Astrocyte (in vitro differentiated cells and primary cell): ENCODE measurements around the gene ZBTB39. TPM values are rescaled to one million over a fixed set of nuclear protein-coding genes. Genes with fewer than 3 reads are reported as not detected.

Experiments used
- DNase-seq: peaks from one replicate; pipeline ENCODE4 v3.0.0-alpha.2; 2010; ENCODE audit warnings: low read depth
- FAIRE-seq: peaks from 2 replicates; lab custom pipeline; 2011; peaks lifted over from hg19 to GRCh38; lab: Jason Lieb, UNC
- H2AFZ ChIP-seq: 2 replicates; pipeline ENCODE4 v1.6.0; 2012; ENCODE audit warnings: low read depth, low read length, inconsistent platforms
- H3K27ac ChIP-seq: 2 replicates; pipeline ENCODE4 v1.5.1; 2011; ENCODE audit warnings: low read depth, low read length, inconsistent platforms
- H3K27me3 ChIP-seq: 2 replicates; pipeline ENCODE4 v1.6.0; 2011; ENCODE audit warnings: low read length, inconsistent platforms; ENCODE audit not compliant: insufficient read depth
- H3K36me3 ChIP-seq: 2 replicates; pipeline ENCODE4 v1.5.1; 2011; ENCODE audit warnings: low read length, inconsistent platforms; ENCODE audit not compliant: insufficient read depth
- H3K4me1 ChIP-seq: 2 replicates; pipeline ENCODE4 v1.5.1; 2011; ENCODE audit warnings: low read length, inconsistent platforms; ENCODE audit not compliant: insufficient read depth
- H3K4me2 ChIP-seq: 2 replicates; pipeline ENCODE4 v1.6.0; 2012; ENCODE audit warnings: low read length, inconsistent platforms
- H3K4me3 ChIP-seq: 2 replicates; pipeline ENCODE4 v1.5.1; 2011; ENCODE audit warnings: low read depth, mild to moderate bottlenecking, low read length, inconsistent platforms; ENCODE audit not compliant: insufficient read depth
- H3K79me2 ChIP-seq: 2 replicates; pipeline ENCODE4 v1.6.0; 2012; ENCODE audit warnings: mild to moderate bottlenecking, low read length, inconsistent platforms; ENCODE audit not compliant: insufficient read depth
- H3K9ac ChIP-seq: 2 replicates; pipeline ENCODE4 v1.6.0; 2012; ENCODE audit warnings: mild to moderate bottlenecking, low read length, inconsistent platforms
- H3K9me3 ChIP-seq: 2 replicates; pipeline ENCODE4 v1.5.1; 2012; ENCODE audit warnings: low read depth, mild to moderate bottlenecking, low read length, inconsistent platforms; ENCODE audit not compliant: insufficient read depth
- H4K20me1 ChIP-seq: 2 replicates; pipeline ENCODE4 v1.6.0; 2012; ENCODE audit warnings: low read length, inconsistent platforms; ENCODE audit not compliant: insufficient read depth
- H3K27ac Mint-ChIP-seq: one replicate; pipeline ENCODE4 v1.8.0; 2021; ENCODE audit warnings: mild to moderate bottlenecking, mixed read lengths; ENCODE audit not compliant: unreplicated experiment
- H3K27me3 Mint-ChIP-seq: one replicate; pipeline ENCODE4 v1.8.0; 2021; ENCODE audit warnings: low read depth, mixed read lengths; ENCODE audit not compliant: unreplicated experiment
- H3K36me3 Mint-ChIP-seq: one replicate; pipeline ENCODE4 v1.8.0; 2021; ENCODE audit warnings: low read depth, mixed read lengths; ENCODE audit not compliant: unreplicated experiment
- H3K4me1 Mint-ChIP-seq: one replicate; pipeline ENCODE4 v1.8.0; 2021; ENCODE audit warnings: low read depth, mixed read lengths; ENCODE audit not compliant: unreplicated experiment
- H3K4me3 Mint-ChIP-seq: one replicate; pipeline ENCODE4 v1.8.0; 2021; ENCODE audit warnings: mild to moderate bottlenecking, moderate library complexity, mixed read lengths; ENCODE audit not compliant: unreplicated experiment
- H3K9me3 Mint-ChIP-seq: one replicate; pipeline ENCODE4 v1.8.0; 2021; ENCODE audit warnings: mild to moderate bottlenecking, mixed read lengths; ENCODE audit not compliant: unreplicated experiment
- EZH2 ChIP-seq: IDR thresholded peaks from 2 replicates; pipeline ENCODE4 v1.6.1; 2012; ENCODE audit warnings: mild to moderate bottlenecking, low read length, inconsistent platforms; ENCODE audit not compliant: insufficient read depth
- total RNA-seq: library from RNA; stranded (reverse); gene quantifications from 2 replicates; pipeline ENCODE4 v1.2.1, GENCODE V29; 2021
- TF ChIP-seq, protein P1 (sequence below): IDR thresholded peaks from 2 replicates; pipeline ENCODE4 v1.5.1; 2011; ENCODE audit warnings: low read depth, mild to moderate bottlenecking, inconsistent platforms, low read length, moderate library complexity; ENCODE audit not compliant: insufficient read depth

Gene ZBTB39
- total RNA-seq, 1 donor from 2014 or later = 9.8 TPM

DNA sequence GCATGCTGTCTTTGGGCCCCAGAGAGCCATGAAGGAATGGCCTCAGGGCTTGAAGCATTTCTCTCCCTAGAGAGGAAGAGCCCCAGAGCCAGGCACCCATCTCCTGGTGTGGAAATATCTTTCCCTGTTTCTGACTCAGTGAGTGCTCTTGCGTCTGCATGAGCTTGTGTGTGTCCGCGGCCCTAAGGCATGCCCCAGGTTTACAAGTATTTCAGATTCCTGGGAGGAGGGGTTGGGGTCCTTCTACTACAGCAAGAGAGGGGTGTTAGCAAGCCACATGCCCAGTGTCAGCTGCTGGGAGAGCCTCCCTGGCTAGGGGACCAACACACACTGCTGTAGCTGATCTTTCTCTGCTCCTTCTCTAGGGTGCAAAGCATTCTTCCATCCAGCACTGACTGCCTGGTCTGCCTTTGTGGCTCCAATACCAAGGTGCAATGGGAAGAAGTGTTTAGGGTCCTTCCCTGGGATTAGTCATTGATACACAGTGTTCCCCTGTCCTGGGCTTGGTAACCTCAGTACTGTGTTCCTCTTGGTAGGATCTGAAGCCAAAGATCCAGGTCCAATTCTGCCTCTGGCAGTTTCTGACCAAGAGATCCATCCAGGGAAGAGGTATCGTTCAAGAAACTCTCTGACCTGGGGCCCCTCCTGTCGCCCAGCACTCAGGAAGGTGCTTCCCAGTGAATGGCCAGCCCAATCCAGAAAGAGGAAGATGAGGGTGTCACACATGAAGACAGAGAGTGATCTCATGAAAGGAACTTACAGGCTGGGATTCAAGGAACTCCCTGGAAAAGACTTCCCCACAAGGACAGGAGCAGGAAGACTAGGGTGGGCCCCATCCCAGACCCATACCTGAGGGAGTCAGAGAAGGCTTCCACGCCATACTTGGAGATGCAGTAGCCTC is 52.0 kb downstream of the ZBTB39 start:
- no peaks in the 10 kb centered on the region for H3K27me3 ChIP-seq
- no peak for TF ChIP-seq EZH2
- TF ChIP-seq, protein P1, sequence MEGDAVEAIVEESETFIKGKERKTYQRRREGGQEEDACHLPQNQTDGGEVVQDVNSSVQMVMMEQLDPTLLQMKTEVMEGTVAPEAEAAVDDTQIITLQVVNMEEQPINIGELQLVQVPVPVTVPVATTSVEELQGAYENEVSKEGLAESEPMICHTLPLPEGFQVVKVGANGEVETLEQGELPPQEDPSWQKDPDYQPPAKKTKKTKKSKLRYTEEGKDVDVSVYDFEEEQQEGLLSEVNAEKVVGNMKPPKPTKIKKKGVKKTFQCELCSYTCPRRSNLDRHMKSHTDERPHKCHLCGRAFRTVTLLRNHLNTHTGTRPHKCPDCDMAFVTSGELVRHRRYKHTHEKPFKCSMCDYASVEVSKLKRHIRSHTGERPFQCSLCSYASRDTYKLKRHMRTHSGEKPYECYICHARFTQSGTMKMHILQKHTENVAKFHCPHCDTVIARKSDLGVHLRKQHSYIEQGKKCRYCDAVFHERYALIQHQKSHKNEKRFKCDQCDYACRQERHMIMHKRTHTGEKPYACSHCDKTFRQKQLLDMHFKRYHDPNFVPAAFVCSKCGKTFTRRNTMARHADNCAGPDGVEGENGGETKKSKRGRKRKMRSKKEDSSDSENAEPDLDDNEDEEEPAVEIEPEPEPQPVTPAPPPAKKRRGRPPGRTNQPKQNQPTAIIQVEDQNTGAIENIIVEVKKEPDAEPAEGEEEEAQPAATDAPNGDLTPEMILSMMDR = no peak
- Mint-ChIP-seq H3K4me1 (no peaks in the 10 kb centered on the region), H3K4me3 (no peak overlapping the region), H3K9me3 (peaks cover 11% of the 10 kb centered on the region), H3K27me3 (peaks cover 45% of the 10 kb centered on the region), H3K36me3 (peaks cover 12% of the 10 kb centered on the region), H3K27ac (no peak overlapping the region)
- no peak overlapping the region for H3K9ac ChIP-seq
- no peak for DNase-seq
- no peak overlapping the region for H2AFZ ChIP-seq
- no peaks in the 10 kb centered on the region for H4K20me1 ChIP-seq
- no peak overlapping the region for H3K4me2 ChIP-seq
- H3K4me3 ChIP-seq = no peak overlapping the region
- H3K4me1 ChIP-seq = no peaks in the 10 kb centered on the region
- H3K27ac ChIP-seq = no peak overlapping the region
- no peaks in the 10 kb centered on the region for H3K79me2 ChIP-seq
- no peak for FAIRE-seq
- H3K9me3 ChIP-seq = no peaks in the 10 kb centered on the region
- H3K36me3 ChIP-seq = no peaks in the 10 kb centered on the region

DNA sequence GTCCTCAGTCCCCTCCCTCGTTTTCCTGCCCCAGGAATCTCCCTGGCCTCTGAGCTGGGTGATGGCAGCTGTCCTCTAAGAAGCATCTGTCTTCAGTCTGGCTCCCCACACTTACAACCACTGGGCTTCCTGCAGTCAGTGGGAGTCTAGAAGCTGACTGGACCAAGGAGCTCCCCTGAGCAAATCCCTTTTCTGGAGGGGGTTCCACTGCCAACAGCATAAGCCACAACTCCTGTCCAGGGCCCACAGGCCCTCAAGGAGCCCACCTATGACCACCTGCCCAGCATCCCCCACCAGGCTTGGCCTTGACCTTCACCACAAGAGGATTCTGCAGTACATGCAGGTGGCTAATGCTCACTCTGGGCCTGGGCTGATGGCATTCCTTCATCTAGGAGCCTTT is 53.0 kb downstream of the ZBTB39 start:
- Histone ChIP-seq H3K79me2 (no peaks in the 10 kb centered on the region), H3K4me2 (no peak overlapping the region), H3K27ac (no peak overlapping the region), H3K9me3 (no peaks in the 10 kb centered on the region), H3K9ac (no peak overlapping the region), H4K20me1 (no peaks in the 10 kb centered on the region), H3K27me3 (no peaks in the 10 kb centered on the region), H3K36me3 (no peaks in the 10 kb centered on the region), H2AFZ (no peak overlapping the region), H3K4me3 (no peak overlapping the region), H3K4me1 (no peaks in the 10 kb centered on the region)
- TF ChIP-seq EZH2 = no peak
- TF ChIP-seq, protein P1 = no peak
- no peak overlapping the region for H3K4me3 Mint-ChIP-seq
- no peak overlapping the region for H3K27ac Mint-ChIP-seq
- H3K27me3 Mint-ChIP-seq = peaks cover 44% of the 10 kb centered on the region
- H3K4me1 Mint-ChIP-seq = no peaks in the 10 kb centered on the region
- H3K36me3 Mint-ChIP-seq = peaks cover 12% of the 10 kb centered on the region
- H3K9me3 Mint-ChIP-seq = peaks cover 11% of the 10 kb centered on the region
- DNase-seq (no peak), FAIRE-seq (no peak)
